Endothelial cell of umbilical vein (primary cell): Measurements from ENCODE around the gene CWC27.

Experiments used
- CTCF ChIP-seq, 2 donors: IDR thresholded peaks; 1 replicate in 1 of 2; 2 replicates in 1 of 2; pipeline ENCODE4 v1.5.1; 2011; ENCODE audit warnings: low read length in 2 of 2, mild to moderate bottlenecking in 2 of 2, moderate library complexity in 2 of 2, control low read depth in 1 of 2, inconsistent platforms in 1 of 2, low read depth in 1 of 2; ENCODE audit not compliant: insufficient read depth in 1 of 2; ENCODE audit errors: extremely low read depth in 1 of 2
- EZH2 ChIP-seq: IDR thresholded peaks from 2 replicates; pipeline ENCODE4 v1.6.1; 2012; ENCODE audit warnings: borderline replicate concordance, low read depth, mild to moderate bottlenecking, moderate library complexity, low read length, inconsistent platforms; ENCODE audit not compliant: severe bottlenecking
- FOS ChIP-seq: IDR thresholded peaks from 2 replicates; pipeline ENCODE4 v1.6.1; 2011; ENCODE audit warnings: mild to moderate bottlenecking, low read length, moderate library complexity, borderline replicate concordance; ENCODE audit not compliant: insufficient read depth
- GATA2 ChIP-seq: IDR thresholded peaks from 2 replicates; pipeline ENCODE4 v1.7.0; 2011; ENCODE audit warnings: low read depth, mild to moderate bottlenecking, moderate library complexity, mixed read lengths, low read length; ENCODE audit not compliant: insufficient read length, insufficient read depth
- JUN ChIP-seq: IDR thresholded peaks from 2 replicates; pipeline ENCODE4 v1.6.1; 2011; ENCODE audit warnings: borderline replicate concordance, low read depth; ENCODE audit not compliant: insufficient read length, insufficient read depth
- MAX ChIP-seq: IDR thresholded peaks from 2 replicates; pipeline ENCODE4 v1.6.1; 2011; ENCODE audit not compliant: insufficient read depth, insufficient read length
- MYC ChIP-seq: IDR thresholded peaks from one replicate; pipeline ENCODE4 v1.6.1; 2011; ENCODE audit warnings: mild to moderate bottlenecking, low read depth, low read length
- POLR2A ChIP-seq: IDR thresholded peaks from 2 replicates; pipeline ENCODE4 v1.6.1; 2012; ENCODE audit warnings: low read depth, mild to moderate bottlenecking, control low read depth, low read length

GRCh38 chr5:65018763-65019162 is 250.0 kb downstream of the CWC27 start:
- TF ChIP-seq POLR2A (no peak), CTCF (IDR thresholded peaks at IDR 0.05; ENCODE audit: extremely low read depth in 1 of 2, insufficient read depth in 1 of 2, low read depth in 1 of 2, low read length in 2 of 2) (no peak), MYC (no peak), MAX (no peak), EZH2 (no peak), JUN (no peak), FOS (no peak), GATA2 (no peak)
